H1 (cell line): ENCODE results near the gene TYRO3. TPM values are rescaled to one million over a fixed set of nuclear protein-coding genes. Genes with fewer than 3 reads are reported as not detected.

Experiments
- CTCF ChIA-PET: fragments of 300-600 bp; sonication (Branson Sonifier 250); formaldehyde crosslinking; loops from one replicate; lab custom pipeline; 2021; ENCODE audit not compliant: partially characterized antibody; lab: Charles Lee
- POLR2A ChIA-PET: fragments of 300-600 bp; sonication (Branson Sonifier 250); formaldehyde crosslinking; loops from one replicate; lab custom pipeline; 2021; ENCODE audit warnings: inconsistent platforms; ENCODE audit not compliant: partially characterized antibody; lab: Charles Lee
- DNase-seq, 2 experiments: peaks; one replicate each; pipeline versions ENCODE4 v3.0.0 to v3.0.0-alpha.2; 2010 to 2022; ENCODE audit warnings: low spot score in 2 of 2, low read depth in 1 of 2, mixed read lengths in 1 of 2
- FAIRE-seq: peaks from 2 replicates; lab custom pipeline; 2011; peaks lifted over from hg19 to GRCh38; lab: Jason Lieb, UNC
- H2AFZ ChIP-seq: 2 replicates; pipeline ENCODE4 v1.8.1; 2012; ENCODE audit warnings: low read length, inconsistent platforms
- H2AK5ac ChIP-seq: 2 replicates; pipeline ENCODE4 v1.6.1; 2013; ENCODE audit warnings: low read depth, low read length
- H2BK120ac ChIP-seq: replicated peaks from 2 replicates; pipeline ENCODE3; 2013; ENCODE audit warnings: low read depth, low read length, inconsistent platforms
- H2BK12ac ChIP-seq: 2 replicates; pipeline ENCODE4 v1.6.1; 2013; ENCODE audit warnings: low read depth, low read length
- H2BK15ac ChIP-seq: 2 replicates; pipeline ENCODE4 v1.6.1; 2013; ENCODE audit warnings: low read length
- H2BK20ac ChIP-seq: 2 replicates; pipeline ENCODE4 v1.6.1; 2013; ENCODE audit warnings: low read length
- H2BK5ac ChIP-seq: 2 replicates; pipeline ENCODE4 v1.6.1; 2013; ENCODE audit warnings: low read depth, low read length
- H3K14ac ChIP-seq: 2 replicates; pipeline ENCODE4 v1.6.1; 2013; ENCODE audit warnings: inconsistent platforms; ENCODE audit not compliant: insufficient read length
- H3K18ac ChIP-seq: 2 replicates; pipeline ENCODE4 v1.6.1; 2013; ENCODE audit warnings: low read length; ENCODE audit errors: extremely low read depth
- H3K23ac ChIP-seq: 2 replicates; pipeline ENCODE4 v1.6.1; 2013; ENCODE audit warnings: inconsistent platforms; ENCODE audit not compliant: insufficient read length
- H3K23me2 ChIP-seq: 2 replicates; pipeline ENCODE4 v1.6.1; 2013; ENCODE audit warnings: low read depth, low read length
- H3K27ac ChIP-seq: 2 replicates; pipeline ENCODE4 v1.6.1; 2011; ENCODE audit warnings: low read depth, low read length, inconsistent platforms
- H3K27me3 ChIP-seq, 4 experiments: replicated peaks in 1 of 4; 1 replicate in 1 of 4; 2 replicates in 3 of 4; pipeline versions ENCODE4 v1.6.1 to v1.8.1; 2011 to 2013; ENCODE audit warnings: low read length in 3 of 4, mild to moderate bottlenecking in 3 of 4, inconsistent platforms in 2 of 4, mixed read lengths in 2 of 4, moderate library complexity in 1 of 4; ENCODE audit not compliant: control insufficient read depth in 3 of 4, insufficient read depth in 3 of 4; ENCODE audit errors: extremely low read depth in 1 of 4
- H3K36me3 ChIP-seq, 4 experiments: 2 replicates each; pipeline versions ENCODE4 v1.6.1 to v1.8.1; 2011 to 2013; ENCODE audit warnings: mild to moderate bottlenecking in 4 of 4, low read length in 3 of 4, moderate library complexity in 2 of 4, control low read depth in 1 of 4, inconsistent platforms in 1 of 4; ENCODE audit not compliant: insufficient read depth in 4 of 4, control insufficient read depth in 2 of 4
- H3K4ac ChIP-seq: replicated peaks from 2 replicates; pipeline ENCODE3; 2013; ENCODE audit warnings: low read length, low read depth, mixed read lengths, inconsistent platforms; ENCODE audit not compliant: insufficient read length
- H3K4me1 ChIP-seq, 4 experiments: replicated peaks in 1 of 4; 1 replicate in 1 of 4; 2 replicates in 3 of 4; pipeline versions ENCODE4 v1.6.1 to v1.8.1; 2011 to 2013; ENCODE audit warnings: low read length in 3 of 4, inconsistent platforms in 2 of 4, mixed read lengths in 1 of 4; ENCODE audit not compliant: insufficient read depth in 4 of 4, control insufficient read depth in 3 of 4
- H3K4me2 ChIP-seq, 2 experiments: 2 replicates each; pipeline versions ENCODE4 v1.6.1 to v1.8.1; 2011 to 2013; ENCODE audit warnings: low read depth in 2 of 2, low read length in 2 of 2, control low read depth in 1 of 2, inconsistent platforms in 1 of 2, mild to moderate bottlenecking in 1 of 2; ENCODE audit not compliant: insufficient read depth in 1 of 2
- H3K4me3 ChIP-seq, 4 experiments: fragments of 200-600, 300-600 bp in 1 of 4; sonication (generic), shearing (Covaris generic), sonication (Bioruptor Twin) in 1 of 4; 2 replicates each; pipeline versions ENCODE4 v1.5.1 to v1.8.1; 2011 to 2016; ENCODE audit warnings: low read length in 4 of 4, low read depth in 3 of 4, control low read depth in 2 of 4, inconsistent platforms in 2 of 4, mild to moderate bottlenecking in 2 of 4, mixed read lengths in 1 of 4, moderate library complexity in 1 of 4; ENCODE audit not compliant: insufficient read depth in 2 of 4; ENCODE audit errors: extremely low read depth in 1 of 4
- H3K56ac ChIP-seq: replicated peaks from 2 replicates; pipeline ENCODE3; 2013; ENCODE audit warnings: low read depth, mild to moderate bottlenecking, mixed read lengths, low read length, inconsistent platforms; ENCODE audit not compliant: insufficient read length
- H3K79me1 ChIP-seq: 2 replicates; pipeline ENCODE4 v1.6.1; 2013; ENCODE audit warnings: low read depth, low read length, control low read depth
- H3K79me2 ChIP-seq, 2 experiments: 2 replicates each; pipeline versions ENCODE4 v1.6.1 to v1.8.1; 2012 to 2013; ENCODE audit warnings: low read length in 2 of 2, mild to moderate bottlenecking in 2 of 2, inconsistent platforms in 1 of 2; ENCODE audit not compliant: insufficient read depth in 2 of 2, control insufficient read depth in 1 of 2
- H3K9ac ChIP-seq, 4 experiments: replicated peaks in 1 of 4; 1 replicate in 1 of 4; 2 replicates in 3 of 4; pipeline versions ENCODE4 v1.6.1 to v1.8.1; 2011 to 2013; ENCODE audit warnings: low read depth in 3 of 4, low read length in 3 of 4, control low read depth in 2 of 4, mild to moderate bottlenecking in 2 of 4, moderate library complexity in 2 of 4, inconsistent platforms in 1 of 4; ENCODE audit errors: extremely low read depth in 1 of 4
- H3K9me3 ChIP-seq, 2 experiments: 2 replicates each; pipeline versions ENCODE4 v1.6.1 to v1.8.1; 2012 to 2013; ENCODE audit warnings: mild to moderate bottlenecking in 2 of 2, moderate library complexity in 2 of 2, control low read depth in 1 of 2, inconsistent platforms in 1 of 2, low read depth in 1 of 2, low read length in 1 of 2, mixed read lengths in 1 of 2; ENCODE audit not compliant: insufficient read depth in 2 of 2
- H4K20me1 ChIP-seq, 2 experiments: replicated peaks in 1 of 2; 2 replicates each; pipeline versions ENCODE3 to v1.8.1; 2011 to 2013; ENCODE audit warnings: inconsistent platforms in 2 of 2, low read length in 2 of 2, mild to moderate bottlenecking in 1 of 2; ENCODE audit not compliant: insufficient read depth in 2 of 2, control insufficient read depth in 1 of 2
- H4K5ac ChIP-seq: 2 replicates; pipeline ENCODE4 v1.6.1; 2013; ENCODE audit warnings: low read length, low read depth, mixed read lengths, inconsistent platforms; ENCODE audit not compliant: insufficient read length
- H4K8ac ChIP-seq: 2 replicates; pipeline ENCODE4 v1.8.0; 2013; ENCODE audit warnings: mild to moderate bottlenecking, moderate library complexity, low read length, inconsistent platforms; ENCODE audit not compliant: insufficient read depth; ENCODE audit errors: extremely low read depth
- H4K91ac ChIP-seq: replicated peaks from 2 replicates; pipeline ENCODE3; 2013; ENCODE audit warnings: low read length, mixed read lengths, inconsistent platforms; ENCODE audit not compliant: insufficient read length
- ASH2L ChIP-seq: fragments of 200-600, 300-600 bp; sonication (generic); IDR thresholded peaks from one replicate; pipeline ENCODE4 v1.7.1; 2017; ENCODE audit warnings: low read length
- CHD2 ChIP-seq: IDR thresholded peaks from 2 replicates; pipeline ENCODE4 v1.6.1; 2012; ENCODE audit warnings: low read length, improper control_type of control experiment
- GTF2F1 ChIP-seq: IDR thresholded peaks from 2 replicates; pipeline ENCODE4 v1.6.1; 2012; ENCODE audit warnings: low read depth, low read length, improper control_type of control experiment, borderline replicate concordance
- HDAC6 ChIP-seq: IDR thresholded peaks from one replicate; pipeline ENCODE4 v1.7.1; 2012; ENCODE audit warnings: low read depth, mild to moderate bottlenecking, inconsistent platforms, low read length, moderate library complexity
- JUND ChIP-seq: IDR thresholded peaks from 2 replicates; pipeline ENCODE4 v1.6.1; 2011; ENCODE audit warnings: mild to moderate bottlenecking, improper control_type of control experiment, low read length
- KDM5A ChIP-seq: fragments of 200-600 bp; IDR thresholded peaks from 2 replicates; pipeline ENCODE4 v1.7.1; 2012; ENCODE audit warnings: mild to moderate bottlenecking, low read length, inconsistent platforms, mixed read lengths
- NRF1 ChIP-seq: IDR thresholded peaks from 2 replicates; pipeline ENCODE4 v1.6.1; 2011; ENCODE audit warnings: mild to moderate bottlenecking, low read depth, low read length, improper control_type of control experiment
- POLR2AphosphoS5 ChIP-seq: IDR thresholded peaks from 2 replicates; pipeline ENCODE4 v1.6.1; 2011; ENCODE audit warnings: low read depth, low read length
- RNF2 ChIP-seq: fragments of 200-900, 300-1000 bp; sonication (generic); IDR thresholded peaks from 2 replicates; pipeline ENCODE4 v1.7.1; 2016; ENCODE audit warnings: borderline replicate concordance, low read depth, mild to moderate bottlenecking, antibody characterized with exemption, low read length; ENCODE audit not compliant: poor library complexity, severe bottlenecking; ENCODE audit errors: missing control alignments
- SIX5 ChIP-seq: IDR thresholded peaks from 2 replicates; pipeline ENCODE4 v1.6.1; 2011; ENCODE audit warnings: mild to moderate bottlenecking, low read depth, low read length
- SP1 ChIP-seq: IDR thresholded peaks from 2 replicates; pipeline ENCODE4 v1.6.1; 2011; ENCODE audit warnings: low read depth, low read length
- SP2 ChIP-seq: IDR thresholded peaks from 2 replicates; pipeline ENCODE4 v1.6.1; 2012; ENCODE audit warnings: mild to moderate bottlenecking, low read length, inconsistent platforms
- TAF1 ChIP-seq: IDR thresholded peaks from 2 replicates; pipeline ENCODE4 v1.6.1; 2011; ENCODE audit warnings: mild to moderate bottlenecking, low read depth, low read length
- TCF12 ChIP-seq: IDR thresholded peaks from 2 replicates; pipeline ENCODE4 v1.6.1; 2011; ENCODE audit warnings: low read depth, mild to moderate bottlenecking, low read length
- ZNF274 ChIP-seq: IDR thresholded peaks from 2 replicates; pipeline ENCODE4 v1.7.0; 2012; ENCODE audit warnings: low read length, borderline replicate concordance; ENCODE audit errors: extremely low read depth
- WGBS, 2 experiments: shearing (Covaris generic) in 1 of 2; methylation state at CpG; one replicate each; pipeline versions ENCODE4 v1.1.6 to v1.1.7; 2013 to 2015; ENCODE audit warnings: low lambda C conversion rate in 2 of 2, mixed read lengths in 2 of 2, inconsistent platforms in 1 of 2, low coverage in 1 of 2, missing lambda C conversion rate in 1 of 2; ENCODE audit not compliant: insufficient replicate concordance in 2 of 2, insufficient coverage in 1 of 2, insufficient read length in 1 of 2; ENCODE audit errors: extremely low coverage in 1 of 2, missing lambda C conversion rate in 1 of 2; 5-methylcytosine and 5-hydroxymethylcytosine counted together
- polyA plus RNA-seq, 7 experiments: library from polyadenylated mRNA; depleted of rRNA in 3 of 7; stranded (reverse) in 5 of 7; unstranded in 2 of 7; fragments of >200 nt in 5 of 7; fragments of 200-250 nt in 2 of 7; gene quantifications; 1 replicate in 5 of 7; 2 replicates in 1 of 7; 4 replicates in 1 of 7; pipeline versions ENCODE4 v1.2.1 to v1.2.3, GENCODE V29; 2011 to 2013; ENCODE audit warnings: missing spikeins in 2 of 7, mixed read lengths in 2 of 7
- total RNA-seq: library from RNA; stranded (reverse); fragmentation: NEBNext Ultra II Directional; extraction: Animal tissue kit (Norgen Biotek cat#: 25700); gene quantifications from 2 replicates; pipeline ENCODE4 v1.2.1, GENCODE V29; 2021

The TYRO3 gene
- total and polyA plus RNA-seq, 2 of the 8 experiments (the other 6 are each of a cell fraction or from before 2014, with no cell fraction given), result 82.7 to 98.8 TPM

DNA sequence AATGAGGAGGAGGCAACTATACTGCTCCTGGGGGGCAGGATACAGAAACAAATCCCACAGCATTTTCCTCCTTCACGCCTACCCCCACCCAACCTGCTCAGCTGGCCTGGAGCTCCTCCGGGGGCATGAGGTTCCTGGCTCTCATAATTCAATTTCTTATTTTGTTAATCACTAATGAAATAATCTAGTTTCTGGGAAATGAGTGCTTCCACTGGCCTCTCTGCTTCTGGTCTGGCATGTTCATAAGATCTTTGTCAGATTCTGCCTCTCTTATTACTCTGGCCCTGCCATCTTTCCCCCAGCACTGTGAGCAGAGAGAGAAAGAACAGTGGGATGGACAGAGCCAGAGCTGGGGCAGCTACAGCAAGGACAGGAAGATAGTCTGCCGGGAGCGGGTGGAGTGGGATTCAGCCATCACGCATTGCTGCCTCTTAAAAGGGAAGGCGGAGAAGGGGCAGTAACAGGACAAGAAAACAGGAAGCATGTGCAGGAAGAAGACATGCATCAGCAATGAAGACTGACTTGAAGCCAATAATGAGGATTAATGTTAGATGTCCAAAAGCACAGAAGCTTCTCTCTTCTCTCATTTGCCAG is 28.6 kb upstream of the TYRO3 start:
- no peak for DNase-seq
- Histone ChIP-seq H3K4me1 (no peaks in the 10 kb centered on the region), H4K5ac (no peak overlapping the region), H4K20me1 (peaks cover 1 to 4% of the 10 kb centered on the region in 2 experiments), H3K27me3 (no peaks in the 10 kb centered on the region), H2AK5ac (no peak overlapping the region), H2BK20ac (no peak overlapping the region), H3K79me2 (no peaks in the 10 kb centered on the region), H3K4me3 (no peak overlapping the region), H2BK15ac (no peak overlapping the region), H3K79me1 (no peaks in the 10 kb centered on the region), H3K23ac (no peak overlapping the region), H2AFZ (no peak overlapping the region), H3K56ac (no peak overlapping the region), H3K4ac (no peak overlapping the region), H2BK120ac (no peak overlapping the region), H2BK12ac (no peak overlapping the region), H4K91ac (no peak overlapping the region), H3K14ac (no peak overlapping the region), H3K9ac (no peak overlapping the region), H3K9me3 (no peaks in the 10 kb centered on the region), H3K36me3 (peaks cover 28 to 77% (median 67%) of the 10 kb centered on the region in 4 experiments), H3K18ac (no peak overlapping the region), H4K8ac (no peak overlapping the region), H3K4me2 (no peak overlapping the region), H2BK5ac (no peak overlapping the region), H3K27ac (no peak overlapping the region), H3K23me2 (no peaks in the 10 kb centered on the region)
- POLR2A ChIA-PET, result interaction anchor here (1.6 to 2.0 kb wide), 3 partner anchors 16 to 64 kb away, joined by 3 to 10 read pairs (median 5); partner anchors contain the start of gene LTK
- CTCF ChIA-PET, result interaction anchor here (1.0 to 1.6 kb wide), 2 partner anchors 18 to 27 kb away, joined by 3 to 6 read pairs; no protein-coding TSS in a partner anchor
- 87% methylated on average over 6 of the region's 6 CpGs; no CpG with 5 or more reads in 1 of the 2 experiments for WGBS, 2 experiments
- no peak for FAIRE-seq
- TF ChIP-seq CHD2 (no peak), JUND (no peak), GTF2F1 (no peak), TAF1 (no peak), HDAC6 (no peak), KDM5A (no peak), SIX5 (no peak), ASH2L (no peak), SP2 (no peak), ZNF274 (no peak), SP1 (no peak), POLR2AphosphoS5 (no peak), RNF2 (no peak), NRF1 (no peak), TCF12 (no peak)
